ENCODE data around the gene BZW2.

GRCh38 chr7:16697507-16698199, 51.7 kb downstream of the BZW2 start:
- TF ChIP-seq CTCF (optimal IDR thresholded peaks at IDR 0.05 in 1 of 3, IDR thresholded peaks at IDR 0.05 in 1 of 3, conservative IDR thresholded peaks at IDR 0.05 in 1 of 3; ENCODE audit: extremely low read depth in 1 of 3, insufficient read depth in 2 of 3, low read length in 3 of 3) (no peak), EZH2 (IDR thresholded peaks at IDR 0.05; ENCODE audit: low read length) (no peak)
